BLaER1 (cell line): ENCODE measurements around the gene ZNF532.

Experiments
- H3K27ac ChIP-seq: shearing (Covaris generic); formaldehyde crosslinking; 2 replicates; pipeline ENCODE4 v1.8.1; 2022
- H3K27me3 ChIP-seq: shearing (Covaris generic); formaldehyde crosslinking; 2 replicates; pipeline ENCODE4 v1.8.1; 2022
- H3K36me3 ChIP-seq: shearing (Covaris generic); formaldehyde crosslinking; 2 replicates; pipeline ENCODE4 v1.8.1; 2022
- H3K4me1 ChIP-seq: shearing (Covaris generic); formaldehyde crosslinking; 2 replicates; pipeline ENCODE4 v1.8.1; 2022
- H3K4me2 ChIP-seq: shearing (Covaris generic); formaldehyde crosslinking; 2 replicates; pipeline ENCODE4 v1.8.1; 2022
- H3K4me3 ChIP-seq: shearing (Covaris generic); formaldehyde crosslinking; 2 replicates; pipeline ENCODE4 v1.8.1; 2022
- H3K9ac ChIP-seq: shearing (Covaris generic); formaldehyde crosslinking; 2 replicates; pipeline ENCODE4 v1.8.1; 2022
- H3K9me3 ChIP-seq: shearing (Covaris generic); formaldehyde crosslinking; 2 replicates; pipeline ENCODE4 v1.8.1; 2022
- H4K20me1 ChIP-seq: shearing (Covaris generic); formaldehyde crosslinking; 2 replicates; pipeline ENCODE4 v1.8.1; 2022
- Cebpa-rat ChIP-seq: shearing (Covaris generic); IDR thresholded peaks from 2 replicates; pipeline ENCODE4 v1.8.1; 2022

ZNF532 gene

DNA sequence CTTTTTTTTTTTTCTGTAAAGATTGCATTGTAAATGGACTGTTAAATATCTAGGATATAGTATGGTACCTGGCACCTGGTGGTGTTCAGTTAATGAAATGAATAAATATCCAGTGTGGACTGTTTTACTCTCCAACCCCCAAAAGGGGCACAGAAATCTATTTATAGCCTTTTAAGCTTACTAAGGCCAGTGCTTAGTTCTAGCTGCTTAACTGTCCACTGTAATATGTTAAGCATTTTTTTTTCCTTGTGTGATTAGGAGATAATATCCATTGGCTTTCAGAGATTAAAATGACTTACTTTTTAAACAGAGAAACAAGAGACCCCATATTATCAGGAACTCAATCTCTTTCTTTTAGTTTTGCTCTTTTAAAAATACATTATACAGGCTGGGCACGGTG lies 84.4 kb downstream of the ZNF532 start:
- Histone ChIP-seq H3K27me3 (no peaks in the 10 kb centered on the region), H3K9me3 (no peaks in the 10 kb centered on the region), H3K4me3 (no peak overlapping the region), H3K4me2 (no peak overlapping the region), H4K20me1 (no peaks in the 10 kb centered on the region), H3K4me1 (no peaks in the 10 kb centered on the region), H3K36me3 (no peaks in the 10 kb centered on the region), H3K9ac (no peak overlapping the region), H3K27ac (no peak overlapping the region)
- TF ChIP-seq Cebpa-rat = no peak

- Histone ChIP-seq H3K4me1 (no peaks in the 10 kb centered on the region), H3K27ac (no peak overlapping the region), H3K4me3 (no peak overlapping the region), H3K27me3 (no peaks in the 10 kb centered on the region), H3K9me3 (no peaks in the 10 kb centered on the region), H3K9ac (no peak overlapping the region), H3K36me3 (no peaks in the 10 kb centered on the region), H3K4me2 (no peak overlapping the region), H4K20me1 (no peaks in the 10 kb centered on the region)
- no peak for TF ChIP-seq Cebpa-rat
Observed at GRCh38 chr18:58951986-58952702, 87.5 kb downstream of the ZNF532 start.

- TF ChIP-seq Cebpa-rat = no peak
- no peaks in the 10 kb centered on the region for H3K27me3 ChIP-seq
- no peak overlapping the region for H3K4me2 ChIP-seq
- H3K4me1 ChIP-seq = no peaks in the 10 kb centered on the region
- H3K36me3 ChIP-seq = no peaks in the 10 kb centered on the region
- no peak overlapping the region for H3K27ac ChIP-seq
- no peaks in the 10 kb centered on the region for H4K20me1 ChIP-seq
- H3K4me3 ChIP-seq = no peak overlapping the region
- H3K9ac ChIP-seq = no peak overlapping the region
- H3K9me3 ChIP-seq = no peaks in the 10 kb centered on the region
Observed at GRCh38 chr18:58952858-58953257, 88.2 kb downstream of the ZNF532 start.

- H4K20me1 ChIP-seq = no peaks in the 10 kb centered on the region
- no peaks in the 10 kb centered on the region for H3K36me3 ChIP-seq
- H3K27me3 ChIP-seq = no peaks in the 10 kb centered on the region
- no peak overlapping the region for H3K9ac ChIP-seq
- no peak overlapping the region for H3K4me2 ChIP-seq
- no peak for TF ChIP-seq Cebpa-rat
- no peak overlapping the region for H3K4me3 ChIP-seq
- no peaks in the 10 kb centered on the region for H3K4me1 ChIP-seq
- H3K9me3 ChIP-seq = no peaks in the 10 kb centered on the region
- H3K27ac ChIP-seq = no peak overlapping the region
Observed at GRCh38 chr18:58953627-58954026, 89.0 kb downstream of the ZNF532 start.

GRCh38 chr18:58955001-58955400 lies 90.3 kb downstream of the ZNF532 start:
- Histone ChIP-seq H3K4me2 (no peak overlapping the region), H3K27ac (no peak overlapping the region), H3K4me1 (no peaks in the 10 kb centered on the region), H4K20me1 (no peaks in the 10 kb centered on the region), H3K9me3 (no peaks in the 10 kb centered on the region), H3K4me3 (no peak overlapping the region), H3K9ac (no peak overlapping the region), H3K27me3 (no peaks in the 10 kb centered on the region), H3K36me3 (no peaks in the 10 kb centered on the region)
- TF ChIP-seq Cebpa-rat = no peak

DNA sequence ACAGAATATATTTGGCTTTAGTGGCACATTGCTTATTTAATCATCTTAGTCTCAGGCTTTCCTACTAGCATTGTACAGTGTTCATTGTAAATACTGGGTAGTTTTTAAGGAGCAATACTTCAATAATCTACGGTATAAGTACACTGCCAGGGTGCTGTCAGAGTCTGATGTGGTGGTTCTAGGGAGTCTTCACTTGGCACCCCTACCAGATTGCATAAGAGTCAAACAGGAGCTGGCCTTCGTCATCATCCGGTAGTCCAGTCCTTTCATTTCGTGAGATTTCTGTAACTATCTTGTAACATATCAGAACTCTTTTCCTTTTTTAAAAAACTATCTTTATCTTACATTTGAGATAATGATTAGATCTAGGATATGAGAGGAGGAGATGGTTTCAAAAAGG lies 91.1 kb downstream of the ZNF532 start:
- H3K36me3 ChIP-seq = no peaks in the 10 kb centered on the region
- H4K20me1 ChIP-seq = no peaks in the 10 kb centered on the region
- no peak for TF ChIP-seq Cebpa-rat
- H3K4me1 ChIP-seq = no peaks in the 10 kb centered on the region
- no peak overlapping the region for H3K27ac ChIP-seq
- no peak overlapping the region for H3K4me2 ChIP-seq
- H3K4me3 ChIP-seq = no peak overlapping the region
- H3K9ac ChIP-seq = no peak overlapping the region
- H3K27me3 ChIP-seq = no peaks in the 10 kb centered on the region
- no peaks in the 10 kb centered on the region for H3K9me3 ChIP-seq

GRCh38 chr18:58958628-58959027 lies 94.0 kb downstream of the ZNF532 start:
- H3K4me1 ChIP-seq = no peaks in the 10 kb centered on the region
- no peak overlapping the region for H3K9ac ChIP-seq
- H3K4me3 ChIP-seq = no peak overlapping the region
- no peaks in the 10 kb centered on the region for H3K27me3 ChIP-seq
- no peak for TF ChIP-seq Cebpa-rat
- no peak overlapping the region for H3K4me2 ChIP-seq
- no peaks in the 10 kb centered on the region for H4K20me1 ChIP-seq
- H3K36me3 ChIP-seq = no peaks in the 10 kb centered on the region
- no peaks in the 10 kb centered on the region for H3K9me3 ChIP-seq
- no peak overlapping the region for H3K27ac ChIP-seq

- no peak overlapping the region for H3K4me2 ChIP-seq
- no peaks in the 10 kb centered on the region for H3K36me3 ChIP-seq
- no peaks in the 10 kb centered on the region for H4K20me1 ChIP-seq
- no peak overlapping the region for H3K4me3 ChIP-seq
- no peak for TF ChIP-seq Cebpa-rat
- no peaks in the 10 kb centered on the region for H3K9me3 ChIP-seq
- no peaks in the 10 kb centered on the region for H3K27me3 ChIP-seq
- H3K4me1 ChIP-seq = no peaks in the 10 kb centered on the region
- H3K27ac ChIP-seq = no peak overlapping the region
- H3K9ac ChIP-seq = no peak overlapping the region
Observed at GRCh38 chr18:58960508-58960907, 95.8 kb downstream of the ZNF532 start.

- no peaks in the 10 kb centered on the region for H3K36me3 ChIP-seq
- H3K4me3 ChIP-seq = no peak overlapping the region
- no peak overlapping the region for H3K4me2 ChIP-seq
- no peak overlapping the region for H3K9ac ChIP-seq
- no peaks in the 10 kb centered on the region for H3K27me3 ChIP-seq
- H3K9me3 ChIP-seq = no peaks in the 10 kb centered on the region
- TF ChIP-seq Cebpa-rat = no peak
- H4K20me1 ChIP-seq = no peaks in the 10 kb centered on the region
- H3K27ac ChIP-seq = no peak overlapping the region
- no peaks in the 10 kb centered on the region for H3K4me1 ChIP-seq
Observed at GRCh38 chr18:58960946-58961722, 96.5 kb downstream of the ZNF532 start.

DNA sequence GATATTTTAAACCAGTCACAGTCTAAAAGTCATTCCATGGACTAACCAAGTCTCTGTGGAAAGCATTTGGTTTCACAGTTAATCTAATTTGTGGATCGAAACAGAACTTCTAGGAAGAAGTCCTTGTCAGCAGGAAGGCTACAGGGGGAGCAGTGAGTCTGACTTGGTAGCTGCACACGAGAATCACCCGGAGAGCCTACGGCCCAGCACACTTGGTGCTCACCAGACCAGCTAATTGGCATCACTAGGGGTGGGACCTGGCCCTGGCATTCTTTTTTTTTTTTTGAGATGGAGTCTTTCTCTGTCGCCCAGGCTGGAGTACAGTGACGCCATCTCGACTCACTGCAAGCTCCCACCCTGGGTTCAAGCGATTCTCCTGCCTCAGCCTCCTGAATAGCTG lies 97.7 kb downstream of the ZNF532 start:
- no peak for TF ChIP-seq Cebpa-rat
- no peaks in the 10 kb centered on the region for H3K9me3 ChIP-seq
- no peaks in the 10 kb centered on the region for H3K4me1 ChIP-seq
- no peak overlapping the region for H3K27ac ChIP-seq
- no peak overlapping the region for H3K4me3 ChIP-seq
- H3K9ac ChIP-seq = no peak overlapping the region
- no peaks in the 10 kb centered on the region for H4K20me1 ChIP-seq
- H3K4me2 ChIP-seq = no peak overlapping the region
- no peaks in the 10 kb centered on the region for H3K36me3 ChIP-seq
- no peaks in the 10 kb centered on the region for H3K27me3 ChIP-seq
